ENCODE measurements around the gene SLC25A13.

Gene SLC25A13

GRCh38 chr7:96089511-96089910 is 232.4 kb downstream of the SLC25A13 start:
- Histone ChIP-seq H4K8ac (ENCODE audit: low read depth, low read length) (no peak overlapping the region), H3K9me3 (ENCODE audit: insufficient read depth, low read depth, low read length) (no peaks in the 10 kb centered on the region), H2AK5ac (ENCODE audit: low read length) (no peak overlapping the region), H3K79me1 (ENCODE audit: low read length) (no peaks in the 10 kb centered on the region), H3K4ac (ENCODE audit: low read depth, low read length) (no peak overlapping the region), H3K18ac (ENCODE audit: low read length) (no peak overlapping the region), H4K12ac (ENCODE audit: low read depth, low read length) (no peak overlapping the region), H2BK120ac (ENCODE audit: insufficient read depth, low read length, poor library complexity) (no peak overlapping the region), H3K23ac (ENCODE audit: low read length) (no peak overlapping the region), H3K79me2 (ENCODE audit: control insufficient read depth, insufficient read depth, low read length, poor library complexity) (no peaks in the 10 kb centered on the region), H3K4me1 (ENCODE audit: control insufficient read depth in 1 of 2, insufficient read depth in 2 of 2, low read length in 2 of 2) (peaks cover 0 to 2% of the 10 kb centered on the region in 2 experiments), H3K14ac (ENCODE audit: low read length) (no peak overlapping the region), H2BK5ac (ENCODE audit: low read depth, low read length, poor library complexity) (no peak overlapping the region), H4K91ac (ENCODE audit: low read depth, low read length) (no peak overlapping the region), H2BK12ac (ENCODE audit: low read length) (no peak overlapping the region), H3K27ac (ENCODE audit: low read depth, low read length) (no peak overlapping the region), H3K4me3 (ENCODE audit: low read depth, low read length) (no peak overlapping the region), H3K27me3 (ENCODE audit: insufficient read depth, low read length) (no peaks in the 10 kb centered on the region), H3K4me2 (ENCODE audit: low read length) (no peak overlapping the region), H2AFZ (ENCODE audit: insufficient read depth, low read length, poor library complexity) (no peak overlapping the region), H3K36me3 (ENCODE audit: control insufficient read depth in 1 of 2, insufficient read depth in 2 of 2, low read length in 2 of 2) (no peaks in the 10 kb centered on the region), H3K9ac (ENCODE audit: low read length) (no peak overlapping the region)
- DNase-seq = no peak
- WGBS (ENCODE audit: extremely low coverage, insufficient coverage, insufficient read length) = no CpG with 5 or more reads among the region's 3 CpGs

- no peak overlapping the region for H4K91ac ChIP-seq (ENCODE audit: low read depth, low read length)
- no peak overlapping the region for H3K14ac ChIP-seq (ENCODE audit: low read length)
- H2BK120ac ChIP-seq (ENCODE audit: insufficient read depth, low read length, poor library complexity) = no peak overlapping the region
- H3K27me3 ChIP-seq (ENCODE audit: insufficient read depth, low read length) = no peaks in the 10 kb centered on the region
- H3K36me3 ChIP-seq (ENCODE audit: control insufficient read depth in 1 of 2, insufficient read depth in 2 of 2, low read length in 2 of 2) = no peaks in the 10 kb centered on the region
- H4K12ac ChIP-seq (ENCODE audit: low read depth, low read length) = no peak overlapping the region
- no peak overlapping the region for H3K4ac ChIP-seq (ENCODE audit: low read depth, low read length)
- H3K18ac ChIP-seq (ENCODE audit: low read length) = no peak overlapping the region
- H3K9ac ChIP-seq (ENCODE audit: low read length) = no peak overlapping the region
- H3K4me2 ChIP-seq (ENCODE audit: low read length) = no peak overlapping the region
- H2AK5ac ChIP-seq (ENCODE audit: low read length) = no peak overlapping the region
- DNase-seq = no peak
- no peak overlapping the region for H2BK5ac ChIP-seq (ENCODE audit: low read depth, low read length, poor library complexity)
- no CpG with 5 or more reads among the region's 5 CpGs for WGBS (ENCODE audit: extremely low coverage, insufficient coverage, insufficient read length)
- peaks cover 0 to 2% of the 10 kb centered on the region in 2 experiments for H3K4me1 ChIP-seq (ENCODE audit: control insufficient read depth in 1 of 2, insufficient read depth in 2 of 2, low read length in 2 of 2)
- no peak overlapping the region for H3K23ac ChIP-seq (ENCODE audit: low read length)
- no peak overlapping the region for H2BK12ac ChIP-seq (ENCODE audit: low read length)
- H3K9me3 ChIP-seq (ENCODE audit: insufficient read depth, low read depth, low read length) = no peaks in the 10 kb centered on the region
- no peak overlapping the region for H3K4me3 ChIP-seq (ENCODE audit: low read depth, low read length)
- H3K79me2 ChIP-seq (ENCODE audit: control insufficient read depth, insufficient read depth, low read length, poor library complexity) = no peaks in the 10 kb centered on the region
- H4K8ac ChIP-seq (ENCODE audit: low read depth, low read length) = no peak overlapping the region
- no peak overlapping the region for H3K27ac ChIP-seq (ENCODE audit: low read depth, low read length)
- H2AFZ ChIP-seq (ENCODE audit: insufficient read depth, low read length, poor library complexity) = no peak overlapping the region
- H3K79me1 ChIP-seq (ENCODE audit: low read length) = no peaks in the 10 kb centered on the region
These were observed 233.3 kb downstream of the SLC25A13 start for GRCh38 chr7:96088579-96088978.

DNA sequence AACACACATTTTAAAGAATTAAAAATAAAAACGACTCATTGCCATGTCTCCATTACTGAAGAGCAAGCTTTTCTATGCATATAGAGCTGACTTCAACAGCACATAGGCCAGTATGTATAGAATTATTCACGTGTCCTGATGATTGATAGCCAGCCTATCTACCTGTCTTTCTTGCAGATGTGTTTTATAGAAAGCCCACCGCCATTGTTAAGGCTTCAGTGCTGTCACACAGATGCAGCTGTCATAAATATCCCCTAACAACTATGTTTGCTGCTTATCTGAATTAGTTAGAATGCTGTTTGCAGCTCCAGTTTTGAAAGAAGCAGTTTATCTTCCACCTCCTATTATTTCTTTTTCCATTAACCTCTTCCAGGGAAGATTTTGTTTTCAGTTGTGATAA is 235.9 kb downstream of the SLC25A13 start:
- Histone ChIP-seq H3K4me1 (ENCODE audit: control insufficient read depth in 1 of 2, insufficient read depth in 2 of 2, low read length in 2 of 2) (peaks cover 0 to 2% of the 10 kb centered on the region in 2 experiments), H3K27ac (ENCODE audit: low read depth, low read length) (no peak overlapping the region), H4K12ac (ENCODE audit: low read depth, low read length) (no peak overlapping the region), H4K8ac (ENCODE audit: low read depth, low read length) (no peak overlapping the region), H2BK120ac (ENCODE audit: insufficient read depth, low read length, poor library complexity) (no peak overlapping the region), H3K14ac (ENCODE audit: low read length) (no peak overlapping the region), H3K9me3 (ENCODE audit: insufficient read depth, low read depth, low read length) (no peaks in the 10 kb centered on the region), H3K23ac (ENCODE audit: low read length) (no peak overlapping the region), H3K36me3 (ENCODE audit: control insufficient read depth in 1 of 2, insufficient read depth in 2 of 2, low read length in 2 of 2) (no peaks in the 10 kb centered on the region), H2AFZ (ENCODE audit: insufficient read depth, low read length, poor library complexity) (no peak overlapping the region), H4K91ac (ENCODE audit: low read depth, low read length) (no peak overlapping the region), H3K18ac (ENCODE audit: low read length) (no peak overlapping the region), H3K9ac (ENCODE audit: low read length) (no peak overlapping the region), H3K79me2 (ENCODE audit: control insufficient read depth, insufficient read depth, low read length, poor library complexity) (no peaks in the 10 kb centered on the region), H3K4me3 (ENCODE audit: low read depth, low read length) (no peak overlapping the region), H3K79me1 (ENCODE audit: low read length) (no peaks in the 10 kb centered on the region), H3K4me2 (ENCODE audit: low read length) (no peak overlapping the region), H2AK5ac (ENCODE audit: low read length) (no peak overlapping the region), H2BK5ac (ENCODE audit: low read depth, low read length, poor library complexity) (no peak overlapping the region), H3K4ac (ENCODE audit: low read depth, low read length) (no peak overlapping the region), H3K27me3 (ENCODE audit: insufficient read depth, low read length) (no peaks in the 10 kb centered on the region), H2BK12ac (ENCODE audit: low read length) (no peak overlapping the region)
- no peak for DNase-seq
- no CpG with 5 or more reads among the region's 3 CpGs for WGBS (ENCODE audit: extremely low coverage, insufficient coverage, insufficient read length)

- no peak overlapping the region for H4K91ac ChIP-seq (ENCODE audit: low read depth, low read length)
- H3K27ac ChIP-seq (ENCODE audit: low read depth, low read length) = no peak overlapping the region
- no peak overlapping the region for H2BK120ac ChIP-seq (ENCODE audit: insufficient read depth, low read length, poor library complexity)
- no peak overlapping the region for H2AK5ac ChIP-seq (ENCODE audit: low read length)
- H2BK12ac ChIP-seq (ENCODE audit: low read length) = no peak overlapping the region
- H3K23ac ChIP-seq (ENCODE audit: low read length) = no peak overlapping the region
- WGBS (ENCODE audit: extremely low coverage, insufficient coverage, insufficient read length) = no CpG with 5 or more reads among the region's 1 CpG
- H3K4ac ChIP-seq (ENCODE audit: low read depth, low read length) = no peak overlapping the region
- H3K79me1 ChIP-seq (ENCODE audit: low read length) = no peaks in the 10 kb centered on the region
- no peaks in the 10 kb centered on the region for H3K9me3 ChIP-seq (ENCODE audit: insufficient read depth, low read depth, low read length)
- no peak overlapping the region for H3K4me3 ChIP-seq (ENCODE audit: low read depth, low read length)
- H4K8ac ChIP-seq (ENCODE audit: low read depth, low read length) = no peak overlapping the region
- H3K4me1 ChIP-seq (ENCODE audit: control insufficient read depth in 1 of 2, insufficient read depth in 2 of 2, low read length in 2 of 2) = peaks cover 0 to 2% of the 10 kb centered on the region in 2 experiments
- no peaks in the 10 kb centered on the region for H3K79me2 ChIP-seq (ENCODE audit: control insufficient read depth, insufficient read depth, low read length, poor library complexity)
- peak in 1 of 2 donors; percentile 19 for DNase-seq
- H3K9ac ChIP-seq (ENCODE audit: low read length) = no peak overlapping the region
- no peaks in the 10 kb centered on the region for H3K27me3 ChIP-seq (ENCODE audit: insufficient read depth, low read length)
- no peak overlapping the region for H3K14ac ChIP-seq (ENCODE audit: low read length)
- no peak overlapping the region for H4K12ac ChIP-seq (ENCODE audit: low read depth, low read length)
- H3K18ac ChIP-seq (ENCODE audit: low read length) = no peak overlapping the region
- no peak overlapping the region for H3K4me2 ChIP-seq (ENCODE audit: low read length)
- H2AFZ ChIP-seq (ENCODE audit: insufficient read depth, low read length, poor library complexity) = no peak overlapping the region
- no peaks in the 10 kb centered on the region for H3K36me3 ChIP-seq (ENCODE audit: control insufficient read depth in 1 of 2, insufficient read depth in 2 of 2, low read length in 2 of 2)
- H2BK5ac ChIP-seq (ENCODE audit: low read depth, low read length, poor library complexity) = no peak overlapping the region
These were observed 236.9 kb downstream of the SLC25A13 start for GRCh38 chr7:96084881-96085553.
